Nephron progenitor cell (in vitro differentiated cells): ENCODE results near the gene NINL.
"Not testable (repeated sequence)": the region's sequence is repeated elsewhere in the genome, so short reads cannot be mapped to it uniquely, and the experiment has no call there.

Source experiments
- DNase-seq: peaks from one replicate; pipeline ENCODE4 v3.0.0; 2021
- H3K27ac Mint-ChIP-seq: 2 replicates; pipeline ENCODE4 v1.8.0; 2021; ENCODE audit warnings: mild to moderate bottlenecking, moderate library complexity, mixed read lengths
- H3K27me3 Mint-ChIP-seq: 2 replicates; pipeline ENCODE4 v1.8.0; 2021; ENCODE audit warnings: mild to moderate bottlenecking, low read depth, mixed read lengths; ENCODE audit not compliant: poor library complexity
- H3K36me3 Mint-ChIP-seq: 2 replicates; pipeline ENCODE4 v1.8.0; 2021; ENCODE audit warnings: low read depth, mixed read lengths
- H3K4me1 Mint-ChIP-seq: 2 replicates; pipeline ENCODE4 v1.8.0; 2021; ENCODE audit warnings: mixed read lengths
- H3K4me3 Mint-ChIP-seq: 2 replicates; pipeline ENCODE4 v1.8.0; 2021; ENCODE audit warnings: mild to moderate bottlenecking, moderate library complexity, mixed read lengths
- H3K9me3 Mint-ChIP-seq: 2 replicates; pipeline ENCODE4 v1.8.0; 2021; ENCODE audit warnings: mild to moderate bottlenecking, moderate library complexity, mixed read lengths
- TF ChIP-seq, protein P1 (sequence below): fragments of 200-600 bp; sonication (generic); IDR thresholded peaks from 2 replicates; pipeline ENCODE4 v1.5.0; 2021; ENCODE audit warnings: antibody characterized with exemption

NINL gene

DNA sequence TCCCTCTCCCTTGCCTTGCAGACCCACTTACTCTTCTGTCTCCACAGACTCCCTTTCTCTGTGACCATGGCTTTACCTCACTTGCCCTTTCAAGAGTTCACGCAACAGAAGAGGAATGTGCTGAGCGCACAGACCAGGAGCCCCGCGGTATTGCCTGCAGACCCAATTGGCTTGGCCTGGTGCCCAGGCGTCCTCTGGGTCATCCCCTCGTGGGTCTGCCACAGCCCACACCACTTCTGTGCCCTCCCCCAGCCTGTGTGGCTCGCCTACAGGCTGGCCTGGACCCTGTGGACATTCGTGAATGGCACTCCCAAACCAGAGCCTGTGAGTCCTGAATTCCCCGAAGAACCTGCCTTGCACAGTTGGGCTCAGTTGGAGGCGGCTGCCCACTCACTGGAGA is 15.3 kb upstream of the NINL start:
- H3K27me3 Mint-ChIP-seq = no peaks in the 10 kb centered on the region
- no peak overlapping the region for H3K4me3 Mint-ChIP-seq
- no peak for DNase-seq

DNA sequence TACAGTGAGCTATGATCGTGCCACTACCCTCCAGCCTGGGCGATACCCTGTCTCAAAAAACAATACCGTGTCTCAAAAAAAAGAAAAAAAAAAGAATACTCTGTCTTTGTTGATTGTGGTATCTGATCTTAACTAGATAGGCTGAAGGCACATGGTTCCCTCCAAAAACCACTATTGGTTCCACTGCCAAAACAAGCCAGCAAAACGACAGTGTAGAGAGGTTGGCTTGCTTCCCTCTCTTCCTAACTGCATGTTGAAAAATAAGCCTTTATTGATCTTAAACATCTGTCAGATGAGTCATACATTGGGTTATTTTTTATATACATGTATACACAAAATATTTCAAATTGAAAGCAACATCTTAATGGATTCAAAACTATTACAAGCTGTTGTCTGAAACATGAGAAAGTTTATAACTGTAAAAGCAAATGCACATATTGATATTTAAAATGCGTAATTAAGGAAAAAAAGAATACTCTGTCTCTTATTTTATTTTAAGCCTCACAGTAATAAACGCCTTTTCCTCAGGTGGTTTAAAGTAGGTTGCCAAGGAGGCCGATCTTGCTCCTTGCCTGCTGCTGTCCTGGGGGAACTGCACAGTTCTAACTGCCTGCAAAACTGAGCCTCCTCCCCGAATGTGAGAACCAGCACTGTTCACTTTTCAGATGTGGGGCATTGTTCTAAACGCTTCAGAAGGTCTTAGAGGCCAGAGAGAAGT is 7.0 kb upstream of the NINL start:
- Mint-ChIP-seq H3K4me1 (no peaks in the 10 kb centered on the region), H3K4me3 (no peak overlapping the region), H3K27ac (no peak overlapping the region), H3K36me3 (no peaks in the 10 kb centered on the region), H3K27me3 (no peaks in the 10 kb centered on the region), H3K9me3 (no peaks in the 10 kb centered on the region)
- TF ChIP-seq, protein P1, sequence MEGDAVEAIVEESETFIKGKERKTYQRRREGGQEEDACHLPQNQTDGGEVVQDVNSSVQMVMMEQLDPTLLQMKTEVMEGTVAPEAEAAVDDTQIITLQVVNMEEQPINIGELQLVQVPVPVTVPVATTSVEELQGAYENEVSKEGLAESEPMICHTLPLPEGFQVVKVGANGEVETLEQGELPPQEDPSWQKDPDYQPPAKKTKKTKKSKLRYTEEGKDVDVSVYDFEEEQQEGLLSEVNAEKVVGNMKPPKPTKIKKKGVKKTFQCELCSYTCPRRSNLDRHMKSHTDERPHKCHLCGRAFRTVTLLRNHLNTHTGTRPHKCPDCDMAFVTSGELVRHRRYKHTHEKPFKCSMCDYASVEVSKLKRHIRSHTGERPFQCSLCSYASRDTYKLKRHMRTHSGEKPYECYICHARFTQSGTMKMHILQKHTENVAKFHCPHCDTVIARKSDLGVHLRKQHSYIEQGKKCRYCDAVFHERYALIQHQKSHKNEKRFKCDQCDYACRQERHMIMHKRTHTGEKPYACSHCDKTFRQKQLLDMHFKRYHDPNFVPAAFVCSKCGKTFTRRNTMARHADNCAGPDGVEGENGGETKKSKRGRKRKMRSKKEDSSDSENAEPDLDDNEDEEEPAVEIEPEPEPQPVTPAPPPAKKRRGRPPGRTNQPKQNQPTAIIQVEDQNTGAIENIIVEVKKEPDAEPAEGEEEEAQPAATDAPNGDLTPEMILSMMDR = no peak
- no peak for DNase-seq

More for the DNA sequence above, 15.3 kb upstream of the NINL start:
- TF ChIP-seq, protein P1 = no peak
- no peak overlapping the region for H3K27ac Mint-ChIP-seq
- no peaks in the 10 kb centered on the region for H3K9me3 Mint-ChIP-seq
- no peaks in the 10 kb centered on the region for H3K4me1 Mint-ChIP-seq
- no peaks in the 10 kb centered on the region for H3K36me3 Mint-ChIP-seq

DNA sequence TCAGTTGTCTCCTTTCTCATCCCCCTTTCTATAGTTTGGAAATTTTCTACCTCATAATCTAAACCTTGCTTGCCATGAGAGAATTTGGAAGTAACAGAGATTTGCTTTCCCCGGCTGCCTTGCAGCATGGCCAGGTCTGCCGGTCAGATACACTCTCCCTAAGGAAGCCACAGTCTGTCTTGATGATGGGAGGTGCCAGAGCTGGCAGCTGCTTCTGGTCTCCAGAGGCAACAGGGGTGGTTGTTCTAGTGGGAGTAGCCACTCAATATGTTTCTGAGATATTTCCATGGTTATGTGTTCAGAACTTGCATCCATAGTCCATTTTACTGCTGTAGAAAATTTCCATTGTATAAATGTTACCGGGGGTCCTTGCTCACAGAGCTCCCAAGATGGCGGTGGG is 5.4 kb upstream of the NINL start:
- H3K27ac Mint-ChIP-seq, H3K4me3 Mint-ChIP-seq, H3K4me1 Mint-ChIP-seq, H3K27me3 Mint-ChIP-seq, H3K9me3 Mint-ChIP-seq, DNase-seq, H3K36me3 Mint-ChIP-seq: not testable (repeated sequence)

DNA sequence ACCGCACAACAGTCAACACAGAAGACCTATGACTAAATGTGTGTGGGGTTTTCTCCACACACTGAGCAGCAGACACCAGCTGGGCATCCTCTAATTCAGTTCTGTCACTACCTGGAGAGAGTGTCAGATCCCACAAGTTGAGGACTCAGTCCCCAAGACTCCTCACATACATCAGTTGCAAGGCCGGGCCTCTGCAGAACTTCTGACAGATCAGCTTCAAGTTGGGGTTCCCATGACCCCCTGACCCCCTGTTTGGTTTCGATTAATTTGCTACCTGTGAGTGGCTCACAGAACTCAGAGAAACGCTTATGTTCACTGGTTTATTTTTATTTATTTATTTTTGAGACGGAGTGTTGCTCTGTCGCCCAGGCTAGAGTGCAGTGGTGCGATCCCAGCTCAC is 3.2 kb upstream of the NINL start:
- TF ChIP-seq, protein P1 = no peak
- Mint-ChIP-seq H3K27me3 (no peaks in the 10 kb centered on the region), H3K9me3 (peaks cover 3% of the 10 kb centered on the region), H3K4me1 (peaks cover 11% of the 10 kb centered on the region), H3K36me3 (peaks cover 8% of the 10 kb centered on the region), H3K4me3 (no peak overlapping the region), H3K27ac (no peak overlapping the region)
- no peak for DNase-seq

DNA sequence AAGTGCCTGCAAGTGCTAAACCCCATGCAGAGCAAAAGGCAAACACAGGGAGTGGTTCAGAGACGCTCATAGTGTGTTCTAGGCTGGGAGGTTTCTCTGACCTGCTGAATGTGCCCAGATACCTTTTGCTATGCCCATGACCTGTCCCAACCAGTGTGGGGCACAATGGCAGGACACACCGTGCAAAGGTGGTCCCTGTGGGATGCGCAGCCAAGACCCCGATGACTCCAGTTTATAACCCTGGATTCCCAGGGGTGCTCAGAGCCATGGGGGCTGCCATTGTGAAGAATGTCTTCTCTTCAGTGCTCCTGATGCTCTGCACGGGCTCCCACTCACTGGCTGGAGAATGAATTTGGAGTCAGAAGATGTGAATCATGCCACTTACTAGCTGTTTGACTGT is 2.2 kb upstream of the NINL start:
- Mint-ChIP-seq H3K27me3 (no peaks in the 10 kb centered on the region), H3K4me1 (peaks cover 21% of the 10 kb centered on the region), H3K9me3 (peaks cover 3% of the 10 kb centered on the region), H3K36me3 (peaks cover 18% of the 10 kb centered on the region), H3K4me3 (no peak overlapping the region), H3K27ac (no peak overlapping the region)
- TF ChIP-seq, protein P1 = no peak
- no peak for DNase-seq

DNA sequence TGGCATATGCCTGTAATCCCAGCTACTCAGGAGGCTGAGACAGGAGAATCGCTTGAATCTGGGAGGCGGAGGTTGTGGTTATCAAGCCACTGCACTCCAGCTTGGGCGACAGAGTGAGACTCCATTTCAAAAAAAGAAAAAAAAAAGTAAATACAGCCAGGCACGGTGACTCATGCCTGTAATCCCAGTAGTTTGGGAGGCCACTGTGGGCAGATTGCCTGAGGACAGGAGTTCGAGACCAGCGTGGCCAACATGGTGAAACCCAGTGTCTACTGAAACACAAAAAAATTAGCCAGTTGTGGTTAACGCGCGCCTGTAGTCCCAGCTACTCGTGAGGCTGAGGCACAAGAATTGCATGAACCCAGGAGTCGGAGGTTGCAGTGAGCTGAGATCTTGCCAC is 1.5 kb upstream of the NINL start:
- Mint-ChIP-seq H3K9me3 (peaks cover 3% of the 10 kb centered on the region), H3K27me3 (no peaks in the 10 kb centered on the region), H3K4me3 (no peak overlapping the region), H3K27ac (no peak overlapping the region), H3K4me1 (peaks cover 25% of the 10 kb centered on the region), H3K36me3 (peaks cover 22% of the 10 kb centered on the region)
- TF ChIP-seq, protein P1 = no peak
- DNase-seq = no peak

DNA sequence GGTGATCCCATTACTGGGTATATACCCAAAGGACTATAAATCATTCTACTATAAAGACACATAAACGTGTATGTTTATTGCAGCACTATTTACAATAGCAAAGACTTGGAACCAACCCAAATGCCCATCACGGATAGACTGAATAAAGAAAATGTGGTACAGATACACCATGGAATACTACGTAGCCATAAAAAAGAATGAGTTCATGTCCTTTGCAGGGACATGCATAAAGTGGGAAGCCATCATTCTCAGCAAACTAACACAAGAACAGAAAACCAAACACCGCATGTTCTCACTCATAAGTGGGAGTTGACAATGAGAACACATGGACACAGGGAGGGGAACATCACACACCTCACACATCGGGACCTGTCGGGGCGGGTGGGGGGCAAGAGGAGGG is 1.7 kb downstream of the NINL start:
- not testable (repeated sequence) for H3K27me3 Mint-ChIP-seq, H3K9me3 Mint-ChIP-seq, DNase-seq, H3K27ac Mint-ChIP-seq
- Mint-ChIP-seq H3K4me1 (peaks cover 45% of the 10 kb centered on the region), H3K36me3 (peaks cover 42% of the 10 kb centered on the region), H3K4me3 (peak overlapping the region; percentile 96)
